ENCODE results near the gene CYB5RL. TPM values are rescaled to one million over a fixed set of nuclear protein-coding genes. Genes with fewer than 3 reads are reported as not detected.
"Not testable (repeated sequence)": the region's sequence is repeated elsewhere in the genome, so short reads cannot be mapped to it uniquely, and the experiment has no call there.

Gene CYB5RL
- total RNA-seq, 2 donors from 2014 or later, result 2.9 to 4.6 TPM

- H3K36me3 Mint-ChIP-seq (ENCODE audit: low read depth), result peaks cover 9% of the 10 kb centered on the region
- no peak for DNase-seq
These were observed 22.1 kb upstream of the CYB5RL start for GRCh38 chr1:54221867-54222484.

DNA sequence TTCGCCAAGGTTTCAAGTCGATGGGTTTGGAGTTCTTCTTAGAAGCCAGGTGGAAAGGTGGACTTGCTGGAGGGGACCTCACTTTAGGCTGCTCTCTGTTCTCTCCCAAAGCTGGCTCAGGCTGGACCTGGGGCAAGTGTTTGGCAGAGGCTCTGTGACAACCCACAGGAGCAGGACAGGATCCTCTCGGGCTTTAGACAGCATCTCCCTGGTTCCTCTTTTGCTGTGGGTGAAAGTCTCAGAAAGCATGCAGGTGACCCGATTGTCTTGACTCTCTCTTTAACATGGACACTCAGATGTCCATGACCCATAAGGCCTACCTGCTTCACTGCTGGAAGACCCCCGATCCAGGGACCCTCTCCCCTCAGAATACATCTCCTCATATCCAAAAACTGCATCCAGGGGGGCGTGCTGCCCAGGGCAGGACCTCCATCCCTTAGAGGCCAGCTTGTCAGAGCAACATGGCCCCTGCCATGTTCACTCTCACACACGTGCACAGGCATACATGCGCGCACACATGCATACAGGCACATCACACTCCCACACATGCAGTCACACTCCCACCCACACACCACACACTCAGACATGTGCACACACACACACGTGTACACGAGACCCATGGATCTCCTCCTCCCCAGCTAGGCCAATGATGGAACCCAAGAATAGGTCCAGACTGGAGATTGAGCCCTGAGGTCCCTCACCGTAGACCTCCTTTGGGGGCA is 21.4 kb upstream of the CYB5RL start:
- no peaks in the 10 kb centered on the region for H3K9me3 ChIP-seq (ENCODE audit: control insufficient read depth, low read length, poor library complexity, severe bottlenecking)
- Mint-ChIP-seq H3K27me3 (no peaks in the 10 kb centered on the region), H3K4me3 (no peak overlapping the region), H3K36me3 (ENCODE audit: low read depth) (peaks cover 13% of the 10 kb centered on the region), H3K27ac (peak overlapping the region; percentile 85), H3K4me1 (peaks cover 13% of the 10 kb centered on the region)
- ATAC-seq, result no peak
- DNase-seq, result no peak

More at GRCh38 chr1:54221867-54222484, 22.1 kb upstream of the CYB5RL start:
- Mint-ChIP-seq H3K4me3 (no peak overlapping the region), H3K27ac (peak overlapping the region; percentile 85), H3K4me1 (peaks cover 13% of the 10 kb centered on the region), H3K27me3 (no peaks in the 10 kb centered on the region)
- ATAC-seq, result no peak
- H3K9me3 ChIP-seq (ENCODE audit: control insufficient read depth, low read length, poor library complexity, severe bottlenecking), result no peaks in the 10 kb centered on the region

- no peak for ATAC-seq
- H3K27ac Mint-ChIP-seq, result no peak overlapping the region
- peaks cover 13% of the 10 kb centered on the region for H3K4me1 Mint-ChIP-seq
- H3K9me3 ChIP-seq (ENCODE audit: control insufficient read depth, low read length, poor library complexity, severe bottlenecking), result no peaks in the 10 kb centered on the region
- H3K27me3 Mint-ChIP-seq, result no peaks in the 10 kb centered on the region
- H3K36me3 Mint-ChIP-seq (ENCODE audit: low read depth), result peaks cover 13% of the 10 kb centered on the region
- H3K4me3 Mint-ChIP-seq, result no peak overlapping the region
- no peak for DNase-seq
These were observed 20.4 kb upstream of the CYB5RL start for GRCh38 chr1:54220004-54220811.

GRCh38 chr1:54219688-54220003 is 19.8 kb upstream of the CYB5RL start:
- H3K9me3 ChIP-seq (ENCODE audit: control insufficient read depth, low read length, poor library complexity, severe bottlenecking), result no peaks in the 10 kb centered on the region
- Mint-ChIP-seq H3K27ac (no peak overlapping the region), H3K27me3 (no peaks in the 10 kb centered on the region), H3K36me3 (ENCODE audit: low read depth) (peaks cover 13% of the 10 kb centered on the region), H3K4me3 (no peak overlapping the region), H3K4me1 (peaks cover 13% of the 10 kb centered on the region)
- DNase-seq (no peak), ATAC-seq (no peak)

- no peak overlapping the region for H3K27ac Mint-ChIP-seq
- H3K9me3 ChIP-seq (ENCODE audit: control insufficient read depth, low read length, poor library complexity, severe bottlenecking), result no peaks in the 10 kb centered on the region
- H3K36me3 Mint-ChIP-seq (ENCODE audit: low read depth), result peaks cover 13% of the 10 kb centered on the region
- no peaks in the 10 kb centered on the region for H3K27me3 Mint-ChIP-seq
- DNase-seq (no peak), ATAC-seq (no peak)
- no peak overlapping the region for H3K4me3 Mint-ChIP-seq
- H3K4me1 Mint-ChIP-seq, result peaks cover 13% of the 10 kb centered on the region
These were observed 19.3 kb upstream of the CYB5RL start for GRCh38 chr1:54218883-54219687.

DNA sequence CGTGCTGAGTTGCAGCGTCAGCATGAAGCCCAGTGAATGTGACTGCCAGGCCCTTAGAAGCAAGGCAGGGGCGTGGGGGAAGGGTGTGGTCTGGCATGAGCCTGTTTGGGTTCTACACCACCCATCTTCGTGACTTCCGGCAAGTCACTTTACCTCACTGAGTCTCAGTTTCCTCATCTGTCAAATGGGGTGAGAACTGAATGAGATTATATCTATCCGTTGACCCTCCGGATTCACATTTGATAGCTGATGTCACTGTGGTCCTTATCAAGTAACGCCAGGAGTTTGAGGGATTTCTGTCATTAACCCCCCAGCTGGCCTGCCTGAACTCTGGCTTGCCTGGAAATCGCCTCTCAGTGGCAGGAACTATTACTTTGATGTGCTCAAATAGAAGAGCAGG is 15.7 kb upstream of the CYB5RL start:
- Mint-ChIP-seq H3K4me3 (no peak overlapping the region), H3K27me3 (no peaks in the 10 kb centered on the region)

DNA sequence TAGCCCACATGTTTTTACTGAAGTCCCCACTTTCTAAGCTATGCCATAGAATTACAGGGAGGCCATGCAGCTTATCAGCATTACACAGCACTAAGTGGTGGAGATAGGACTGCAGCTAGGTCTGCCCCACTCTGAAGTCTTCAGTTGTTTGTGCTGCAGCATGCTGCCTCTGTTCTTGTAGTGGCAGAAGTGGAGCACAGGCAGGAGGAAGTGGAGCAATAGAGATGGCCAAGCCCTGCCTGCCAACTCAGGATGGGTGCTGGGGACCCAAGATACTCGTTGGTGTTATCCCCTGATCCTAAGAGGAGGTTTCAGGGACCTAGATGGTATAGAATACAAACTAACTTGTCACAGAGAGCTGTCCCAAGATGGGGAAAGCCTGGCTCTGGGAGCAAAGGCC is 13.0 kb upstream of the CYB5RL start:
- Mint-ChIP-seq H3K27ac (peak overlapping the region; percentile 19), H3K4me1 (peaks cover 8% of the 10 kb centered on the region)
- ATAC-seq, result no peak

More for the DNA sequence above, 15.7 kb upstream of the CYB5RL start:
- H3K9me3 ChIP-seq (ENCODE audit: control insufficient read depth, low read length, poor library complexity, severe bottlenecking), result no peaks in the 10 kb centered on the region
- DNase-seq (no peak), ATAC-seq (no peak)
- H3K27ac Mint-ChIP-seq, result no peak overlapping the region
- peaks cover 13% of the 10 kb centered on the region for H3K4me1 Mint-ChIP-seq
- H3K36me3 Mint-ChIP-seq (ENCODE audit: low read depth), result peaks cover 22% of the 10 kb centered on the region

DNA sequence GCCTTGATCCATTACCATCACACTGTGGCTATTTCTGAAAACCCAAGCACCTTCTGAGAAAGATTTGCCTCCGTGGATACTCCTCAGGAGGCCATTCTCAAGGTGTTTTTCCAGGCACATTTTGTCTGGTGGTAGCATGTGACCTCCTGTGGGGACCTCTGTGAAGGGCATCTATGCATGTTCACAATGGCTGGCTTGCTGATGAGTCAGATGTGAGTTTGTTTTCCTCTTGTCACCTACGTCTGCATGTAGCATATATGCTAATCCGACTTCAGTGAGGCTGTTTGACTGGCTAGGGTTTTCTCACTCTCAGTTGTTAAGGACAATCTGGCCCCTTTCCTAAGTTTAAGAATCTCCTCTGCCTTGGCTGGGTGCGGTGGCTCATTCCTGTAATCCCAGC is 8.1 kb upstream of the CYB5RL start:
- not testable (repeated sequence) for H3K4me3 Mint-ChIP-seq; DNase-seq; H3K9me3 ChIP-seq (ENCODE audit: control insufficient read depth, low read length, poor library complexity, severe bottlenecking); ATAC-seq; H3K27ac Mint-ChIP-seq; H3K27me3 Mint-ChIP-seq
- peaks cover 14% of the 10 kb centered on the region for H3K4me1 Mint-ChIP-seq
- H3K36me3 Mint-ChIP-seq (ENCODE audit: low read depth), result peaks cover 22% of the 10 kb centered on the region

More for the DNA sequence above, 13.0 kb upstream of the CYB5RL start:
- Mint-ChIP-seq H3K4me3 (no peak overlapping the region), H3K27me3 (no peaks in the 10 kb centered on the region), H3K36me3 (ENCODE audit: low read depth) (peaks cover 24% of the 10 kb centered on the region)
- no peaks in the 10 kb centered on the region for H3K9me3 ChIP-seq (ENCODE audit: control insufficient read depth, low read length, poor library complexity, severe bottlenecking)
- DNase-seq, result no peak

GRCh38 chr1:54207287-54207686 is 7.5 kb upstream of the CYB5RL start:
- DNase-seq (no peak), ATAC-seq (no peak)
- Mint-ChIP-seq H3K27me3 (no peaks in the 10 kb centered on the region), H3K4me3 (no peak overlapping the region), H3K36me3 (ENCODE audit: low read depth) (peaks cover 22% of the 10 kb centered on the region), H3K27ac (no peak overlapping the region), H3K4me1 (peaks cover 19% of the 10 kb centered on the region)
- no peaks in the 10 kb centered on the region for H3K9me3 ChIP-seq (ENCODE audit: control insufficient read depth, low read length, poor library complexity, severe bottlenecking)

DNA sequence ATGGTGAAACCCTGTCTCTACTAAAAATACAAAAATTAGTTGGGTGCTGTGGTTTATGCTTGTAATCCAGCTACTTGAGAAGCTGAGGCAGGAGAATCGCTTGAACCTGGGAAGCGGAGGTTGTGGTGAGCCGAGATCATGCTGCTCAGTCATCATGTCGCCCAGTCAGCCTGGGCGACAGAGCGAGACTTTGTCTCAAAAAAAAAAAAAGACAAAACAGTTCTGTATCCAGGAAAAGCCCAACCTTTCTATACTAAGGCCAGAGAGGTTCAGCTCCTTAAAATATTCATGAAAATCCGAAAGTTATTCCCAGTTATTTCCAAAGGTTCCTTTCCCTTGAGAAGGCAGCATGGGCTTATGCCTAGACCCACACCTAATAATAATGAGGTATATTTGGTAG is 4.4 kb upstream of the CYB5RL start:
- H3K4me1 Mint-ChIP-seq, result peaks cover 37% of the 10 kb centered on the region
- H3K4me3 Mint-ChIP-seq, result no peak overlapping the region
- no peaks in the 10 kb centered on the region for H3K27me3 Mint-ChIP-seq

DNA sequence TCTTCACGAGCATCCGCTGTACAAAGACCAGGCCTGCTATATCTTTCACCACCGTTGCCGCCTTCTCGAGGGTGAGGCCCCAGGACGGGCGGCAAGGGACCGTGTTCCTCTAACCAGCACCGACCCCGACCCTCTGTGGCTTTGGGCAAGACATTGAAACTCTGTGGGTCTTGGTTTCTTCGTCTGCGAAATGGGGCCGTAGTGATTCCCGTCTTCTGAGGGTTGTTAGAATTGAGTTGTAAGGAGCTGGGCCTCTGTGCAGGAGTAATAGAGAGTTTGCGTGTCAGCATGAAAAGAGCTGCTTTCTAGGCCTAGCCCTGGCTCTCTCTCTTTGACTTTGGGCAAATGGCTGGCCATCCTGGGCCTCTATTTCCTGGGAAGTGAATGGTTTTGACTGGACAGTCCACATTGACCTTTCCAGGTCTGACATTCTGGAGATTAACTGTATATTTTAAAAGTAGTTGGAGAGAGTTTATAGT is 728 bp upstream of the CYB5RL start:
- no peak for ATAC-seq
- H3K9me3 ChIP-seq (ENCODE audit: control insufficient read depth, low read length, poor library complexity, severe bottlenecking), result no peaks in the 10 kb centered on the region
- Mint-ChIP-seq H3K27me3 (no peaks in the 10 kb centered on the region), H3K4me3 (peak overlapping the region; percentile 94), H3K27ac (peak overlapping the region; percentile 89), H3K36me3 (ENCODE audit: low read depth) (peaks cover 4% of the 10 kb centered on the region), H3K4me1 (peaks cover 36% of the 10 kb centered on the region)
- no peak for DNase-seq

More for the DNA sequence above, 4.4 kb upstream of the CYB5RL start:
- ATAC-seq, result no peak
- DNase-seq, result no peak
- H3K27ac Mint-ChIP-seq, result no peak overlapping the region
- peaks cover 12% of the 10 kb centered on the region for H3K36me3 Mint-ChIP-seq (ENCODE audit: low read depth)
- H3K9me3 ChIP-seq (ENCODE audit: control insufficient read depth, low read length, poor library complexity, severe bottlenecking), result no peaks in the 10 kb centered on the region

DNA sequence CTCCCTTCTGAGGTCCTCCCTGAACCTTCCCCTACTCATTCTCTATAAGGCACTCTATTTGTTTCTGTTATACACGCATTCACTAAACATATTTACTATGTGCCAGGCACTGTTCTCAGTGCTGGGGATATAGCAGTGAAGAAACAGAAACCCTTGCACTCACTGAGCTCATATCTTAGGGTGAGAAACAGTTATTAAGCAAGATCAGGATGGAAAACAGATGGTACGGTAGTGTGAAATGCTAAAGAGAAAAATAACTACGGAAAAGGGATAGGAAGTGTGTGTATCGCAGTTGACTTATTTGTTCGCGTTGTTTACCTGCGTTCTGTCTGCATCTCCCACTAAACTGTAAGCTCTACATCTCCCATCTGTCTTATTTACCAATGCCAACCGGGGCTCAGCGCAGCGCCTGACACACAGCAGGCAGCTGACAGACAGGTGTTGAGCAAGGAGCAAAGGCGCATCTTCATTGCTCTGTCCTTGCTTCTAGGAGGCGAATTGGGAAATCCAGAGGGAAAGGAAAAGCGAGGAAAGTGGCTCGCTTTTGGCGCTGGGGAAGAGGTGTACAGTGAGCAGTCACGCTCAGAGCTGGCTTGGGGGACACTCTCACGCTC is 572 bp downstream of the CYB5RL start:
- Mint-ChIP-seq H3K4me1 (peaks cover 32% of the 10 kb centered on the region), H3K27me3 (no peaks in the 10 kb centered on the region), H3K36me3 (ENCODE audit: low read depth) (no peaks in the 10 kb centered on the region), H3K4me3 (peak overlapping the region; percentile 94), H3K27ac (peak overlapping the region; percentile 89)
- H3K9me3 ChIP-seq (ENCODE audit: control insufficient read depth, low read length, poor library complexity, severe bottlenecking), result no peaks in the 10 kb centered on the region
- DNase-seq, result no peak
- no peak for ATAC-seq

All from T-helper 17 cell (primary cell).